ENCODE measurements around the gene CTDSPL.
"Not testable (repeated sequence)": the region's sequence is repeated elsewhere in the genome, so short reads cannot be mapped to it uniquely, and the experiment has no call there.

The CTDSPL gene

DNA sequence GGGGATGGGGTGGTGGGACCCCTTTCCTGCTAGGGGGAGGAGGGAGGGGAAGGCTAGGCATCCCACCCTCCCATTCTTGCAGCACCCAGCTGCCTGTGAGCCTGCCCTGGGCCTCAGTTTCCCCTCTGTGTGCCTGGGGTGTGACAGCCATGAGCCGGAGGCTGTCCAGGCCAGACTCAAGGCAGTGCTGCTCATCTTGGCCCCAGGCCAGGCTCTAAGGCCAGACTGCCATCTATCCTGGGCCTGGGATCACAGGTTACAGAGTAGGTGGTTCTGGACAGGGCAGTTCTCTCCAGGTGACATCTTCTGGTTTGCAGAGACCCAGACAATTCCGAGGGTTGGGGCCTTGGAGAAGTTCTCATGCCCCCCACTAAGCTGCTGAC is 125.6 kb downstream of the CTDSPL start:
- no peak overlapping the region for H3K4me3 ChIP-seq (replicated peaks; ENCODE audit: low read depth, low read length)
- TF ChIP-seq, protein P1, sequence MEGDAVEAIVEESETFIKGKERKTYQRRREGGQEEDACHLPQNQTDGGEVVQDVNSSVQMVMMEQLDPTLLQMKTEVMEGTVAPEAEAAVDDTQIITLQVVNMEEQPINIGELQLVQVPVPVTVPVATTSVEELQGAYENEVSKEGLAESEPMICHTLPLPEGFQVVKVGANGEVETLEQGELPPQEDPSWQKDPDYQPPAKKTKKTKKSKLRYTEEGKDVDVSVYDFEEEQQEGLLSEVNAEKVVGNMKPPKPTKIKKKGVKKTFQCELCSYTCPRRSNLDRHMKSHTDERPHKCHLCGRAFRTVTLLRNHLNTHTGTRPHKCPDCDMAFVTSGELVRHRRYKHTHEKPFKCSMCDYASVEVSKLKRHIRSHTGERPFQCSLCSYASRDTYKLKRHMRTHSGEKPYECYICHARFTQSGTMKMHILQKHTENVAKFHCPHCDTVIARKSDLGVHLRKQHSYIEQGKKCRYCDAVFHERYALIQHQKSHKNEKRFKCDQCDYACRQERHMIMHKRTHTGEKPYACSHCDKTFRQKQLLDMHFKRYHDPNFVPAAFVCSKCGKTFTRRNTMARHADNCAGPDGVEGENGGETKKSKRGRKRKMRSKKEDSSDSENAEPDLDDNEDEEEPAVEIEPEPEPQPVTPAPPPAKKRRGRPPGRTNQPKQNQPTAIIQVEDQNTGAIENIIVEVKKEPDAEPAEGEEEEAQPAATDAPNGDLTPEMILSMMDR (IDR thresholded peaks at IDR 0.05; ENCODE audit: low read length, missing control alignments): no peak
- no peak for DNase-seq (ENCODE audit: low read depth)

DNA sequence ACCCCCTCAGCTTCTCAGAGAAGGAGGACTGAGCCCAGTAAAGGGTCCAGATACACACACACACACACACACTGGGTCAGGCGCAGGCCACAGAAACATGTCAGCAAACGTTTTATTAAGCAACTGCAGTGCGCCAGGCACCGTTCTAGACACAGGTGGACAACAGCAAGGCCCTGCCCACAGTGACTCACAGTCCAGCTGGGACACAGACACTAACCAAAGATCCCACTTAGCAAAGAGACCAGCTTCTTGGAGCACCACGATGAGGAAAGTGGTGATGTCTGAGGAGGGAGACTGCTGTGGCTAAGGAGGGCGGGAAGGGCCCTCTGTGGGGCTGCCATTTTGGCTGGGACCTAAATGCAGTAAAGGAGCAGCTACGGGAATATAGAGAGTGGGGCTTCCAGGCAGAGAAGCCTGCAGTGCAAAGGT is 126.1 kb downstream of the CTDSPL start:
- TF ChIP-seq, protein P1 (IDR thresholded peaks at IDR 0.05; ENCODE audit: low read length, missing control alignments): no peak
- no peak overlapping the region for H3K4me3 ChIP-seq (replicated peaks; ENCODE audit: low read depth, low read length)
- no peak for DNase-seq (ENCODE audit: low read depth)

DNA sequence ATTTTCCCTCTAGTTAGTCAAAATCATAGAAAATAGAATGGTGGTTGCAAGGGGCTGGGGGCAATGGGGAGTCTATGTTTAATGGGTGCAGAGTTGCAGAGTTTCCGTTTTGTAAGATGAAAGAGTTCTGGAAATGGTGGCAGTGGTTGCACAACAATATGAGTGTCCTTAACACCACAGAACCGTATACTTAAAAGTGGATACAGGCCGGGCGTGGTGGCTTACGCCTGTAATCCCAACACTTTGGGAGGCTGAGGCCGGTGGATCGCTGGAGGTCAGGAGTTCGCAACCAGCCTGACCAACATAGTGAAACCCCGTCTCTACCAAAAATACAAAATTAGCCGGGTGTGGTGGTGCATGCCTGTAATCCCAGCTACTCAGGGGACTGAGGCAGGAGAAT is 126.7 kb downstream of the CTDSPL start:
- not testable (repeated sequence) for H3K4me3 ChIP-seq (replicated peaks; ENCODE audit: low read depth, low read length)

DNA sequence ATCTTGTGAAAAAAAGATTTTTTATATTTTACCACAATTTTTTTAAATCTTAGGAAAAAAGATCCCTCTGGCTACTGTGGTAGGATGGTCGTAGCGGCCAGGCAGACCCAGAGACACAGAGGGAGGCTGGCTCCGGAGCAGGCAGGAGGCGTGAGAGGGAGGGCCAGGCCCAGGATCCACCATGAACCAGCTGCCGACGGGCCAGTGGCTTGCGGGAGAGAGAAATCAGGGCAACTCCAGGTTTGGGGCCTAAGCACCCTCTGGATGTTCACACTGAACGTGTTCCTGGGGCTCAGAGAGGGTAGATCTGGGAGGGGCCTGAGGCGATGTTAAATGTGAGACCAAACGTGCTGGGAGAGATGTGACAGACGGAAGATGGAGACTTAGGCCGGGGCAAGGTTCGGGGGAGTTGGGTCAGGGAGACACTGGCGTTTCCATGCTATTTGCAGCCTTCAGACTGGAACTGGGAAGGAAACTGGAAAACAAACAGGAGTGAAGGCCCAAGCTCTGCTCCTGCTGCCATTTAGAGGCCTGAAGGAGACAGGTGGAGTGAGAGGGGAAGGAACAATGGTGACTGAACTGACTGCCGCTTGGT is 127.3 kb downstream of the CTDSPL start:
- no peak overlapping the region for H3K4me3 ChIP-seq (replicated peaks; ENCODE audit: low read depth, low read length)
- no peak for DNase-seq (ENCODE audit: low read depth)
- TF ChIP-seq, protein P1 (IDR thresholded peaks at IDR 0.05; ENCODE audit: low read length, missing control alignments): no peak

More for the DNA sequence above, 126.7 kb downstream of the CTDSPL start:
- DNase-seq (ENCODE audit: low read depth): not testable (repeated sequence)

DNA sequence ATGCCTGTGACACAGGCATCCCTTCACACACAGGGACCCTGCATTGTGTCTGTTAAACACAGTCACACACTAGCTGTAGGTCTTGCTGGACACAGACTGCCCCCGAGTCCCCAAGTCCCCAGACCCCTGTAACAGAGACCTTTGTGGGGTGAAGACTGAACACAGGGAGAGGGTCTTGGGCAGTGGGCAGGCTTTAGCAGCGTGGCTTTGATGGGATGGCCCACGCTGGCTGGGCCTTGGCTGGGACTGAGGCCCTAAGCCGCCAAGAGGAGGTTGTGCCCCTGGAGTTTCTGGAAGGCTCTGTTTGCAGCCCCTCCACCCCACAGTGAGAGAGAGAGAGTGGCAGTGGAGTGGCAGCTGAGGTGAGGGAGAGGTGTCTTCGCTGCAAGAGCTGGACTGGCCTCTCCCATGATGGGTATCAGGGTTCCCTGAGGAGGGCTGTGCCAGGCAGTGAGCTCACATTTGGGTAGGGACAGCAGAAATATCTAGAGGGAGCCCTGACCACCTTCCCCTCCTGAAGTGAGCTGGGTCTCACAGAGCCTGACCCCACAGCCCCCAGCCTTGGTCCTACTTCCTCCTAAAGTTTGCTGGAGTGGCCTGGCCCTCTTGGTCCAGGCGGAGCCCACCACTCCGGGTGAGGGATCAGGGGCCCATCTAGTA is 128.3 kb downstream of the CTDSPL start:
- TF ChIP-seq, protein P1 (IDR thresholded peaks at IDR 0.05; ENCODE audit: low read length, missing control alignments): no peak
- H3K4me3 ChIP-seq (replicated peaks; ENCODE audit: low read depth, low read length): no peak overlapping the region
- no peak for DNase-seq (ENCODE audit: low read depth)

DNA sequence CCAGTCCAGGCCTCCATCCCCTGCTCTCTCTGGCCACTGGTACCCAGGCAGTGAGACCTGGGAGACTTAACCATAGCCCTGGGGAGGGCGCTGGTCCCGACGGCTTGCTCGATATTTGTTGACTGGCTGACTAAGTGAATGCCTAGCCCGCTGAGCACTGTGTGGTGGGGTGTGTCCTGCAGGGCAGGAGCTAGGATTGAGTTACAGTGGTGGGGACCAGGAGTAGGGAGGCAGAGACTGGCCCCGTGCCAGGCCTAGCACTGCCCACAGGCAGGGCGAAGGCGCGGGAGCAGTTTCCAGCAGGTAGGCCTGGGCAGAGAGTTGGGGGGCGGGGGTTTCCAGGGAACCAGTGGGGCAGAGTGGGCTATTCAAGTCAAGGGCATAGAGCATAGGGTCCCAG is 128.8 kb downstream of the CTDSPL start, which contains the start of gene VILL:
Gene VILL, plus strand, starts transcription at position 260 of the 400 bp plus-strand sequence. CDS start 2,887 bp downstream, outside the sequence.
- no peak for DNase-seq (ENCODE audit: low read depth)
- H3K4me3 ChIP-seq (replicated peaks; ENCODE audit: low read depth, low read length): no peak within 1 kb of the TSS
- TF ChIP-seq, protein P1 (IDR thresholded peaks at IDR 0.05; ENCODE audit: low read length, missing control alignments): no peak

DNA sequence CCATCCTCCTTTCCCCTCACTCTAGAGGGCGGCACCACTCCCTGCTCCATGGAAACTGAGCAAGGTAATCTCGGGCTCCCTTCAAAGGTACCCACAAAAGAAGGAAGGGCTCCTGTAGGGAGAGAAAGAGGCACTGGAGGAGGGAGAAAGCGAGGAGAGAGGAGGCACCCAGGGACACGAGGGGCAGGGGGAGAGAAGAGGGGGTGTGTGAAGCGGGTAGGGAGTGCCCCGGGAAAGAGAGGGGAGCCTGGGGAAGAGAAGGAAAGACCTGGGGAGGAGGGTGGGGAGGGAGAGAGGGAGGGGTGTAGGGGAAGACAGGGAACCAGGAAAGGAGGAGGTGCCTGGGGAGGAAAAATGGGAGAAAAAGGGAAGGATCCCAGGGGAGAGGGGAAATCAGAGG is 129.4 kb downstream of the CTDSPL start:
- DNase-seq (ENCODE audit: low read depth): no peak
- TF ChIP-seq, protein P1 (IDR thresholded peaks at IDR 0.05; ENCODE audit: low read length, missing control alignments): no peak
- no peak overlapping the region for H3K4me3 ChIP-seq (replicated peaks; ENCODE audit: low read depth, low read length)
